ENCODE data around the gene FHOD3. TPM values are rescaled to one million over a fixed set of nuclear protein-coding genes. Genes with fewer than 3 reads are reported as not detected.

Gene FHOD3
- total RNA-seq, 1 donor from 2014 or later, result 346 TPM

DNA sequence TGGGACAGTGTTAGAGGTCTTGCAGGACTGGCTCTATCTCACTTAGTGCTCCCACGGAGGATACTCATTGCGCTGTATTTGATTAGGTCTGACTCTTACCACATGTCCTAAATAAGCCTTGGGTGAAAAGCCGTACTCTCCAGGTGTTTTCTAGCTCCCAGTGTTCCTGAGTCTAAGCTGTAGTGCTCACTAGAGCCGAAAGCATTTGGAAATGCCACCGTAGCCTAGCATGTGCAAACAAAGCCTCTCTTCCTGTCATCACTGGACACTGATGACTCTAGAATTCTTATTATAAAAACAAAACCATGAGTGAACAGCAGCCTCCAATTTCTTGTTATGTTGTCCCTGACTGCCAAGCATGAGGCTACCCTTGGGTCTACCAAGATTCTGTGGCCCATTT is 325.1 kb downstream of the FHOD3 start:
- TF ChIP-seq, protein P1, sequence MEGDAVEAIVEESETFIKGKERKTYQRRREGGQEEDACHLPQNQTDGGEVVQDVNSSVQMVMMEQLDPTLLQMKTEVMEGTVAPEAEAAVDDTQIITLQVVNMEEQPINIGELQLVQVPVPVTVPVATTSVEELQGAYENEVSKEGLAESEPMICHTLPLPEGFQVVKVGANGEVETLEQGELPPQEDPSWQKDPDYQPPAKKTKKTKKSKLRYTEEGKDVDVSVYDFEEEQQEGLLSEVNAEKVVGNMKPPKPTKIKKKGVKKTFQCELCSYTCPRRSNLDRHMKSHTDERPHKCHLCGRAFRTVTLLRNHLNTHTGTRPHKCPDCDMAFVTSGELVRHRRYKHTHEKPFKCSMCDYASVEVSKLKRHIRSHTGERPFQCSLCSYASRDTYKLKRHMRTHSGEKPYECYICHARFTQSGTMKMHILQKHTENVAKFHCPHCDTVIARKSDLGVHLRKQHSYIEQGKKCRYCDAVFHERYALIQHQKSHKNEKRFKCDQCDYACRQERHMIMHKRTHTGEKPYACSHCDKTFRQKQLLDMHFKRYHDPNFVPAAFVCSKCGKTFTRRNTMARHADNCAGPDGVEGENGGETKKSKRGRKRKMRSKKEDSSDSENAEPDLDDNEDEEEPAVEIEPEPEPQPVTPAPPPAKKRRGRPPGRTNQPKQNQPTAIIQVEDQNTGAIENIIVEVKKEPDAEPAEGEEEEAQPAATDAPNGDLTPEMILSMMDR (IDR thresholded peaks at IDR 0.05; ENCODE audit: borderline replicate concordance), result no peak
- Histone ChIP-seq H3K4me1 (peaks cover 71% of the 10 kb centered on the region), H3K27ac (replicated peaks) (peak overlapping the region; percentile 90), H3K9me3 (replicated peaks) (no peaks in the 10 kb centered on the region), H3K27me3 (ENCODE audit: low read depth) (no peaks in the 10 kb centered on the region), H3K36me3 (no peaks in the 10 kb centered on the region), H3K4me3 (no peak overlapping the region)
- DNase-seq, result no peak
- intact Hi-C loops (cut with micrococcal nuclease), result no loop called here

DNA sequence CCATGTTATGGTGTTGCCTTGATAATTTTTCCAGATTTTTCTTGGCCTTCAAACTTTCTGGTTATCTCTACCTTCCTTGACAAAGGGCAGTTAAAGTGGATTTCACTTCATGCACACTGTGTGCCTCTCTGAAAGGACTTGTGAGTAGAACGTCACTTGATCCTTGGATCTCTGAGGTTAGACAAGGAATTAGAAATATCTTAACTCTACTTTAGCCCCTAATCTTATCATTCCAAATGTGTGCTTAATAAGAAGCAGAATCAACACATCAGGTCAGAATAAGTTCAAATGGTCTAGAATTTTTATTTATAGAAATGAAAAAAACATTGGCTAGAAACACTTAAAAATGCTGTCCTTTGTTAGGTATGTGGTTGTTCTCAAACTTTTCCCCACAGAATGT is 325.6 kb downstream of the FHOD3 start:
- intact Hi-C loops (cut with micrococcal nuclease), result no loop called here
- Histone ChIP-seq H3K9me3 (replicated peaks) (no peaks in the 10 kb centered on the region), H3K36me3 (no peaks in the 10 kb centered on the region), H3K4me1 (peaks cover 76% of the 10 kb centered on the region), H3K27ac (replicated peaks) (peak overlapping the region; percentile 90), H3K27me3 (ENCODE audit: low read depth) (no peaks in the 10 kb centered on the region), H3K4me3 (no peak overlapping the region)
- no peak for DNase-seq
- TF ChIP-seq, protein P1 (IDR thresholded peaks at IDR 0.05; ENCODE audit: borderline replicate concordance), result no peak

DNA sequence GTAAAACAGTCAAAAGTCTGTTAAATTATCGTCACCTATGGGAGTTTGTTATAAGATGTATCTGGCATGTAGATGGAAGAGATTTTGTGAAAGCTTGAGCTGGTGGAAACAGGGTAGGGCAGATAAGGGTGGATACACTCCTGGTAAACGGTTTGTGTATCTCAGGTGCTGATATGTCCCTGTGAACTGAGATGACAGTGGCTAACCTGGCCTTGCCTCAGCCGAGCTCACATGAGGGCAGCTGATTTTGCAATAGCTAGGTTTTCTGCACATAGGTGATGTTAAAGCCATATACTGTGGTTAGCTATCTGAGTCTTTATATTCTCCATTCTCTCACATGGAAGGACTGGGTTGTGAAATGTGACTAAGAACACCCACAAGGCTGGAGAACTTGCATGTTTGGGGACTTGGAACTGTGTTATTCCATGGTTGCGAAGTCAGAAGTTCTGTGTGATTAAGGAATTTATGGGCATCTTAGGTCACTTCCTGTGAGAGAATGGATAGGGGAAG is 326.2 kb downstream of the FHOD3 start:
- H3K36me3 ChIP-seq, result no peaks in the 10 kb centered on the region
- peak overlapping the region; percentile 90 for H3K27ac ChIP-seq (replicated peaks)
- no peak for DNase-seq
- H3K4me3 ChIP-seq, result no peak overlapping the region
- TF ChIP-seq, protein P1 (IDR thresholded peaks at IDR 0.05; ENCODE audit: borderline replicate concordance), result no peak
- no peaks in the 10 kb centered on the region for H3K27me3 ChIP-seq (ENCODE audit: low read depth)
- H3K9me3 ChIP-seq (replicated peaks), result no peaks in the 10 kb centered on the region
- intact Hi-C loops (cut with micrococcal nuclease), result no loop called here
- H3K4me1 ChIP-seq, result peaks cover 83% of the 10 kb centered on the region

DNA sequence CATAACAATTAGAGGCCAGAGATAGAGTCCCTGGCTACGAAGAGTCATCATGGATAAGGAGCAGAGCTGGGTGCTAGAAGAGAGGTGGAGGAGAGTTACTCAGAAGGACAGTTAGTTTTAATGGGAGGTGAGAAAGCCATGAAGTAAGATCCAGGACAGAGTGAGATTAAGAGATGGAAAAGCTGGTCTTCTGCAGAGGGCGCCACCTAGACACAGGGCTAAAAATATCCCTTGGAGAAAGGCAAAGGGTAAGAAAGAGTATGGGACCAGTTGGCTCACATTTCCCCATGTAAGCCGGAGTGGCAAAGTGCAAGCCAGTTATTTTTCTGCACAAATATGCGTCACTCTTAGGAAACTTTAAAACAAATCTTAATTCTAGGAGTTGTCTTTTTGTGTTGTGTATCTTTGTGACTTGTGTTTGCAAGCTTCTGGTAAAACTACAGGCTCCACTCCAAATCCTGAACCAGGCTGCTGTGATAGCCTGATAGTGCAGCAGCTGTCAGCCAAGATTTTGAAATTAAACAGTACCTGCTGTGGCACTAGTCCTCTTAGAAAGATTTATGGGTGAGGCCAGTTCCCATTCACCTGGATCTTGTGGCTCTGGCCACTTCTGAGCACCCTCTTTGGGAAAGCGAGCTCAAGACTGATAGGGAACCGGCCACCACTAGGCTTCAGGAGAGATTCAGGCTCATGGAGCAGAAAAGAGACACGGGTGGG is 327.1 kb downstream of the FHOD3 start:
- TF ChIP-seq, protein P1 (IDR thresholded peaks at IDR 0.05; ENCODE audit: borderline replicate concordance), result peak; percentile 18
- Histone ChIP-seq H3K36me3 (no peaks in the 10 kb centered on the region), H3K27ac (replicated peaks) (peak overlapping the region; percentile 90), H3K4me1 (peaks cover 91% of the 10 kb centered on the region), H3K4me3 (no peak overlapping the region), H3K27me3 (ENCODE audit: low read depth) (no peaks in the 10 kb centered on the region), H3K9me3 (replicated peaks) (no peaks in the 10 kb centered on the region)
- intact Hi-C loops (cut with micrococcal nuclease), result no loop called here
- DNase-seq, result no peak

DNA sequence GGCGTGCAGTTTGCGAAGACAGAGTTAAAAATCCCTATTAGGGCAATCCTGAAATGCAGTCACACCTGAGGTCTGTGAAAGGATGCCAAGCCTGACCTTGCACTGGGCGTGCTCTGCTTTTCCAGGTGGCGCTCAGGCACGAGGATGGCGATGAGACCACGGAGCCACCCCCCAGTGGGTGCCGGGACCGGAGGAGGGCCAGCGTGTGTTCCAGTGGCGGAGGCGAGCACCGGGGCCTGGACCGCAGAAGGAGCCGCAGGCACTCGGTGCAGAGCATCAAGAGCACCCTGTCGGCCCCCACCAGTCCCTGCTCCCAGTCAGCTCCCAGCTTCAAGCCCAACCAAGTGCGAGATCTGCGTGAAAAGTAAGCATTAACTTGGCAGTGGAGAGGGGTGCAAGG is 327.9 kb downstream of the FHOD3 start:
- H3K4me3 ChIP-seq, result no peak overlapping the region
- no peak for DNase-seq
- peaks cover 98% of the 10 kb centered on the region for H3K4me1 ChIP-seq
- H3K27ac ChIP-seq (replicated peaks), result peak overlapping the region; percentile 90
- intact Hi-C loops (cut with micrococcal nuclease), result no loop called here
- H3K27me3 ChIP-seq (ENCODE audit: low read depth), result no peaks in the 10 kb centered on the region
- H3K36me3 ChIP-seq, result no peaks in the 10 kb centered on the region
- H3K9me3 ChIP-seq (replicated peaks), result no peaks in the 10 kb centered on the region
- TF ChIP-seq, protein P1 (IDR thresholded peaks at IDR 0.05; ENCODE audit: borderline replicate concordance), result no peak

Data from left ventricle myocardium inferior (tissue), 1 donor.